ENCODE results near the gene PPM1E.
"Not testable (repeated sequence)": the region's sequence is repeated elsewhere in the genome, so short reads cannot be mapped to it uniquely, and the experiment has no call there.

Gene PPM1E

DNA sequence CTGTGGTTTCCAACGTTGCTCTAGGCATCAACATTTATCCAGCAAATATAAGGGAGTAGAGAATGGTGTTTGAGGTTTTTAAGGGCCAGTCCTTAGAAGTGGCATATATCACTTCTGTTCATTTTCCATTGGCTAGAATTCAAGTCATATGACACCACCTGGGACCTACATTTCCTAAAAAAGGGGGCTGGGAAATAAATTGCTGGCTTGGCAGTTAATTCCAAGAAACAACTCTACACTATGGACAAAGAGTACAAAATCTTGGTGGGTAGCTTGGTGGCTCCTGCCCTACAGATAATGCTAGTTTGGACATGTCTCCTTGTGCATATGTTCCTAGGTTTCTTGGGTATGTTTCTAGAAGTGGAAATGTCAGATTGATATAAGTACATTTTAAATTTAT lies 7.6 kb downstream of the PPM1E start:
- no peak overlapping the region for H3K9ac ChIP-seq (ENCODE audit: low read length)
- no peaks in the 10 kb centered on the region for H3K79me2 ChIP-seq (ENCODE audit: insufficient read depth, low read length)
- no peak overlapping the region for H3K27ac ChIP-seq (ENCODE audit: low read depth, low read length)
- no peak for TF ChIP-seq EZH2phosphoT487 (conservative IDR thresholded peaks at IDR 0.05; ENCODE audit: low read length)
- TF ChIP-seq CTCF (IDR thresholded peaks at IDR 0.05; ENCODE audit: insufficient read depth, low read length, poor library complexity, severe bottlenecking): no peak
- H3K4me2 ChIP-seq (ENCODE audit: low read depth, low read length, poor library complexity, severe bottlenecking): no peak overlapping the region
- no peaks in the 10 kb centered on the region for H3K9me3 ChIP-seq (ENCODE audit: insufficient read depth, low read length)
- no peaks in the 10 kb centered on the region for H3F3A ChIP-seq (ENCODE audit: insufficient read depth)
- H3K27me3 ChIP-seq (ENCODE audit: low read length): no peaks in the 10 kb centered on the region
- no peaks in the 10 kb centered on the region for H3K36me3 ChIP-seq (ENCODE audit: low read length)
- no peaks in the 10 kb centered on the region for H3K9me2 ChIP-seq (replicated peaks; ENCODE audit: insufficient read depth, low read length)
- H4K20me1 ChIP-seq (ENCODE audit: low read depth, low read length): no peaks in the 10 kb centered on the region
- H3K4me3 ChIP-seq (ENCODE audit: insufficient read depth, low read length, poor library complexity, severe bottlenecking): no peak overlapping the region
- no peak overlapping the region for H2AFZ ChIP-seq (ENCODE audit: low read depth, low read length, severe bottlenecking)

DNA sequence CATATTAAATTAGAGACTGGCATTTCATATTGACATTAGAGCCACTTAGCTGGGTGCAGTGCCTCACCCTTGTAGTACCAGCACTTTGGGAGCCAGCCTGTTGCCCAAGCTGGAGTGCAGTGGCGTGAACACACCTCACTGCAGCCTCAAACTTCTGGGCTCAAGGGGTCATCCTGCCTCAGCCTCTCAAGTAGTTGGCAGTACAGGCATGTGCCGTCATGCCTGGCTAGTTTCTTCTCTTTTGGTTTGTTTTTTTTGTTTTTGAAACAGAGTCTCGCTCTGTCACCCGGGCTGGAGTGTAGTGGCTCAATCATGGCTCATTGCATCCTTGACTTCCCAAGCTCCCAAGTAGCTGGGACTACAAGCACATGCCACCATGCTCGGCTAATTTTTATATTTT lies 8.7 kb downstream of the PPM1E start:
- Histone ChIP-seq H3K79me2 (ENCODE audit: insufficient read depth, low read length) (no peaks in the 10 kb centered on the region), H3F3A (ENCODE audit: insufficient read depth) (no peaks in the 10 kb centered on the region), H3K9ac (ENCODE audit: low read length) (no peak overlapping the region), H3K36me3 (ENCODE audit: low read length) (no peaks in the 10 kb centered on the region), H2AFZ (ENCODE audit: low read depth, low read length, severe bottlenecking) (no peak overlapping the region), H3K9me2 (replicated peaks; ENCODE audit: insufficient read depth, low read length) (no peaks in the 10 kb centered on the region), H4K20me1 (ENCODE audit: low read depth, low read length) (no peaks in the 10 kb centered on the region), H3K4me3 (ENCODE audit: insufficient read depth, low read length, poor library complexity, severe bottlenecking) (no peak overlapping the region), H3K4me2 (ENCODE audit: low read depth, low read length, poor library complexity, severe bottlenecking) (peak overlapping the region; percentile 2), H3K27me3 (ENCODE audit: low read length) (no peaks in the 10 kb centered on the region), H3K27ac (ENCODE audit: low read depth, low read length) (no peak overlapping the region), H3K9me3 (ENCODE audit: insufficient read depth, low read length) (no peaks in the 10 kb centered on the region)
- TF ChIP-seq EZH2phosphoT487 (conservative IDR thresholded peaks at IDR 0.05; ENCODE audit: low read length) (no peak), CTCF (IDR thresholded peaks at IDR 0.05; ENCODE audit: insufficient read depth, low read length, poor library complexity, severe bottlenecking) (no peak)

- not testable (repeated sequence) for H3K27ac ChIP-seq (ENCODE audit: low read depth, low read length); H2AFZ ChIP-seq (ENCODE audit: low read depth, low read length, severe bottlenecking); H3K9ac ChIP-seq (ENCODE audit: low read length); H3K27me3 ChIP-seq (ENCODE audit: low read length); H3F3A ChIP-seq (ENCODE audit: insufficient read depth); H3K4me3 ChIP-seq (ENCODE audit: insufficient read depth, low read length, poor library complexity, severe bottlenecking); H3K79me2 ChIP-seq (ENCODE audit: insufficient read depth, low read length); H3K4me2 ChIP-seq (ENCODE audit: low read depth, low read length, poor library complexity, severe bottlenecking); H3K9me2 ChIP-seq (replicated peaks; ENCODE audit: insufficient read depth, low read length); H4K20me1 ChIP-seq (ENCODE audit: low read depth, low read length); H3K36me3 ChIP-seq (ENCODE audit: low read length); H3K9me3 ChIP-seq (ENCODE audit: insufficient read depth, low read length)
Observed at GRCh38 chr17:58778482-58778881, 22.8 kb downstream of the PPM1E start.

DNA sequence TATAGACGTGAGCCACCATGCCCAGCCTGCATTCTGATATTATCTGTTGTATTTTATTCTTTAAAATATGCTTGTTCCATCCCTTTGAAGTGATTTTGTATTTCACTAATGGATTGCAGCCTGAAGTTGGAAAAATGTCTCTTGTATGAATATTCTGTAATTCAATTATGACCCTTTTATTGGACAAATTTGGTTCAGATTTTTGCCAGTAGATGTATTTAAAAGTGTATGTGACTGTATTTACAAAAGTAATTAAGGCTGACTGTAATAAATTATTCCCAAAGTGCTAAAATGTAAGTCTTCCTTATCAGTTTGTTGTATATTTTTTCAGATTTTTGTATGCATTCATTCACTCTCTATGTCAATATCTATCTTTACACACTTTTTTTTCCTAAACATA lies 23.8 kb downstream of the PPM1E start:
- Histone ChIP-seq H3K4me3 (ENCODE audit: insufficient read depth, low read length, poor library complexity, severe bottlenecking) (no peak overlapping the region), H3K27me3 (ENCODE audit: low read length) (no peaks in the 10 kb centered on the region), H3K36me3 (ENCODE audit: low read length) (no peaks in the 10 kb centered on the region), H3K4me2 (ENCODE audit: low read depth, low read length, poor library complexity, severe bottlenecking) (no peak overlapping the region), H3K9ac (ENCODE audit: low read length) (no peak overlapping the region), H3K9me3 (ENCODE audit: insufficient read depth, low read length) (no peaks in the 10 kb centered on the region), H3F3A (ENCODE audit: insufficient read depth) (no peaks in the 10 kb centered on the region), H3K79me2 (ENCODE audit: insufficient read depth, low read length) (no peaks in the 10 kb centered on the region), H3K9me2 (replicated peaks; ENCODE audit: insufficient read depth, low read length) (no peaks in the 10 kb centered on the region), H2AFZ (ENCODE audit: low read depth, low read length, severe bottlenecking) (no peak overlapping the region), H4K20me1 (ENCODE audit: low read depth, low read length) (peaks cover 4% of the 10 kb centered on the region; the same call in 1 of the 2 replicates), H3K27ac (ENCODE audit: low read depth, low read length) (no peak overlapping the region)
- TF ChIP-seq CTCF (IDR thresholded peaks at IDR 0.05; ENCODE audit: insufficient read depth, low read length, poor library complexity, severe bottlenecking) (no peak), EZH2phosphoT487 (conservative IDR thresholded peaks at IDR 0.05; ENCODE audit: low read length) (no peak)
